ENCODE data around the gene RAC3. TPM values are rescaled to one million over a fixed set of nuclear protein-coding genes. Genes with fewer than 3 reads are reported as not detected.

The RAC3 gene
- total and polyA plus RNA-seq, 4 donors, result 0.63 to 6.3 (median 3.3) TPM

- Histone ChIP-seq H3K27me3 (ENCODE audit: control insufficient read depth in 4 of 4, insufficient read depth in 4 of 4, low read length in 3 of 4) (no peaks in the 10 kb centered on the region), H3K9ac (ENCODE audit: low read depth in 1 of 2, low read length in 2 of 2) (no peak overlapping the region), H3K27ac (ENCODE audit: low read depth in 1 of 2, low read length in 2 of 2) (no peak overlapping the region), H3K4me1 (ENCODE audit: control insufficient read depth in 4 of 4, insufficient read depth in 4 of 4, low read length in 3 of 4) (peaks cover 12 to 58% (median 35%) of the 10 kb centered on the region in 4 donors), H3K9me3 (ENCODE audit: control insufficient read depth in 4 of 4, low read length in 3 of 4) (no peaks in the 10 kb centered on the region), H3K4me3 (ENCODE audit: low read depth in 1 of 3, low read length in 3 of 3) (no peak overlapping the region), H3K36me3 (ENCODE audit: control insufficient read depth in 4 of 4, insufficient read depth in 3 of 4, low read depth in 1 of 4, low read length in 3 of 4) (no peaks in the 10 kb centered on the region)
- TF ChIP-seq FOXA1 (IDR thresholded peaks at IDR 0.05) (no peak), CTCF (IDR thresholded peaks at IDR 0.05; ENCODE audit: low read depth, low read length, missing input control) (no peak), RXRA (IDR thresholded peaks at IDR 0.05) (no peak), MAX (IDR thresholded peaks at IDR 0.05) (no peak)
- TF ChIP-seq, protein P1, sequence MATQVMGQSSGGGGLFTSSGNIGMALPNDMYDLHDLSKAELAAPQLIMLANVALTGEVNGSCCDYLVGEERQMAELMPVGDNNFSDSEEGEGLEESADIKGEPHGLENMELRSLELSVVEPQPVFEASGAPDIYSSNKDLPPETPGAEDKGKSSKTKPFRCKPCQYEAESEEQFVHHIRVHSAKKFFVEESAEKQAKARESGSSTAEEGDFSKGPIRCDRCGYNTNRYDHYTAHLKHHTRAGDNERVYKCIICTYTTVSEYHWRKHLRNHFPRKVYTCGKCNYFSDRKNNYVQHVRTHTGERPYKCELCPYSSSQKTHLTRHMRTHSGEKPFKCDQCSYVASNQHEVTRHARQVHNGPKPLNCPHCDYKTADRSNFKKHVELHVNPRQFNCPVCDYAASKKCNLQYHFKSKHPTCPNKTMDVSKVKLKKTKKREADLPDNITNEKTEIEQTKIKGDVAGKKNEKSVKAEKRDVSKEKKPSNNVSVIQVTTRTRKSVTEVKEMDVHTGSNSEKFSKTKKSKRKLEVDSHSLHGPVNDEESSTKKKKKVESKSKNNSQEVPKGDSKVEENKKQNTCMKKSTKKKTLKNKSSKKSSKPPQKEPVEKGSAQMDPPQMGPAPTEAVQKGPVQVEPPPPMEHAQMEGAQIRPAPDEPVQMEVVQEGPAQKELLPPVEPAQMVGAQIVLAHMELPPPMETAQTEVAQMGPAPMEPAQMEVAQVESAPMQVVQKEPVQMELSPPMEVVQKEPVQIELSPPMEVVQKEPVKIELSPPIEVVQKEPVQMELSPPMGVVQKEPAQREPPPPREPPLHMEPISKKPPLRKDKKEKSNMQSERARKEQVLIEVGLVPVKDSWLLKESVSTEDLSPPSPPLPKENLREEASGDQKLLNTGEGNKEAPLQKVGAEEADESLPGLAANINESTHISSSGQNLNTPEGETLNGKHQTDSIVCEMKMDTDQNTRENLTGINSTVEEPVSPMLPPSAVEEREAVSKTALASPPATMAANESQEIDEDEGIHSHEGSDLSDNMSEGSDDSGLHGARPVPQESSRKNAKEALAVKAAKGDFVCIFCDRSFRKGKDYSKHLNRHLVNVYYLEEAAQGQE (IDR thresholded peaks at IDR 0.05), result no peak
- 69% methylated on average over 16 of the region's 16 CpGs for WGBS
- no peak for DNase-seq (ENCODE audit: low spot score)
Measured at GRCh38 chr17:82029391-82029790, 2.1 kb upstream of the RAC3 start.

GRCh38 chr17:82029990-82030469 is 1.4 kb upstream of the RAC3 start:
- H3K9ac ChIP-seq (ENCODE audit: low read depth in 1 of 2, low read length in 2 of 2), result no peak overlapping the region
- no peaks in the 10 kb centered on the region for H3K27me3 ChIP-seq (ENCODE audit: control insufficient read depth in 4 of 4, insufficient read depth in 4 of 4, low read length in 3 of 4)
- no peak for TF ChIP-seq GABPA (IDR thresholded peaks at IDR 0.05 in 1 of 2, conservative IDR thresholded peaks at IDR 0.05 in 1 of 2)
- H3K36me3 ChIP-seq (ENCODE audit: control insufficient read depth in 4 of 4, insufficient read depth in 3 of 4, low read depth in 1 of 4, low read length in 3 of 4), result peaks cover 0 to 1% (median 0%) of the 10 kb centered on the region in 4 donors
- DNase-seq (ENCODE audit: low spot score), result no peak
- no peak overlapping the region for H3K27ac ChIP-seq (ENCODE audit: low read depth in 1 of 2, low read length in 2 of 2)
- H3K4me1 ChIP-seq (ENCODE audit: control insufficient read depth in 4 of 4, insufficient read depth in 4 of 4, low read length in 3 of 4), result peaks cover 12 to 55% (median 34%) of the 10 kb centered on the region in 4 donors
- no peaks in the 10 kb centered on the region for H3K9me3 ChIP-seq (ENCODE audit: control insufficient read depth in 4 of 4, low read length in 3 of 4)
- no peak overlapping the region for H3K4me3 ChIP-seq (ENCODE audit: low read depth in 1 of 3, low read length in 3 of 3)
- 55% methylated on average over 31 of the region's 31 CpGs for WGBS

- H3K27ac ChIP-seq (ENCODE audit: low read depth in 1 of 2, low read length in 2 of 2), result peak overlapping the region; percentile 74 to 76
- peaks cover 0 to 5% (median 1%) of the 10 kb centered on the region in 4 donors for H3K36me3 ChIP-seq (ENCODE audit: control insufficient read depth in 4 of 4, insufficient read depth in 3 of 4, low read depth in 1 of 4, low read length in 3 of 4)
- H3K9ac ChIP-seq (ENCODE audit: low read depth in 1 of 2, low read length in 2 of 2), result no peak overlapping the region
- TF ChIP-seq TAF1 (conservative IDR thresholded peaks at IDR 0.05) (no peak), HNF4G (IDR thresholded peaks at IDR 0.05) (no peak), RAD21 (IDR thresholded peaks at IDR 0.05) (peak; percentile 91 to 97), HNF4A (conservative IDR thresholded peaks at IDR 0.05) (no peak), CTCF (IDR thresholded peaks at IDR 0.05; ENCODE audit: low read depth, low read length, missing input control) (peak; percentile 97), YY1 (IDR thresholded peaks at IDR 0.05) (peak; percentile 19), JUND (IDR thresholded peaks at IDR 0.05) (no peak), RXRA (IDR thresholded peaks at IDR 0.05) (no peak), SP1 (IDR thresholded peaks at IDR 0.05) (peak; percentile 5), NR2F2 (IDR thresholded peaks at IDR 0.05) (no peak), EGR1 (IDR thresholded peaks at IDR 0.05; ENCODE audit: low read depth in 2 of 2) (no peak), MAX (IDR thresholded peaks at IDR 0.05) (no peak)
Measured at GRCh38 chr17:82030470-82031302, 792 bp upstream of the RAC3 start.

More at GRCh38 chr17:82030470-82031302, 792 bp upstream of the RAC3 start:
- H3K9me3 ChIP-seq (ENCODE audit: control insufficient read depth in 4 of 4, low read length in 3 of 4), result no peaks in the 10 kb centered on the region
- no peaks in the 10 kb centered on the region for H3K27me3 ChIP-seq (ENCODE audit: control insufficient read depth in 4 of 4, insufficient read depth in 4 of 4, low read length in 3 of 4)
- peak; percentile 87 for DNase-seq (ENCODE audit: low spot score)
- WGBS, result 1% methylated on average over 94 of the region's 94 CpGs
- H3K4me3 ChIP-seq (ENCODE audit: low read depth in 1 of 3, low read length in 3 of 3), result peak overlapping the region in 2 of 3 donors; percentile 27 to 63
- H3K4me1 ChIP-seq (ENCODE audit: control insufficient read depth in 4 of 4, insufficient read depth in 4 of 4, low read length in 3 of 4), result peaks cover 15 to 58% (median 37%) of the 10 kb centered on the region in 4 donors

Data from liver (tissue), 9 donors.